Fibroblast of pulmonary artery (primary cell): ENCODE data around the gene ZG16B.

Experiments
- DNase-seq: peaks from one replicate; pipeline ENCODE4 v3.0.0-alpha.2; 2010; ENCODE audit warnings: low read depth
- H3K4me3 ChIP-seq: replicated peaks from 2 replicates; pipeline ENCODE4 v1.5.1; 2011; ENCODE audit warnings: low read depth, mild to moderate bottlenecking, control low read depth, low read length, moderate library complexity
- CTCF ChIP-seq: IDR thresholded peaks from 2 replicates; pipeline ENCODE4 v1.5.1; 2011; ENCODE audit warnings: mild to moderate bottlenecking, control low read depth, low read length, inconsistent platforms; ENCODE audit errors: missing control alignments

Gene ZG16B

GRCh38 chr16:2843526-2843925 is 13.4 kb downstream of the ZG16B start:
- DNase-seq, result no peak
- H3K4me3 ChIP-seq, result no peak overlapping the region
- TF ChIP-seq CTCF, result no peak

DNA sequence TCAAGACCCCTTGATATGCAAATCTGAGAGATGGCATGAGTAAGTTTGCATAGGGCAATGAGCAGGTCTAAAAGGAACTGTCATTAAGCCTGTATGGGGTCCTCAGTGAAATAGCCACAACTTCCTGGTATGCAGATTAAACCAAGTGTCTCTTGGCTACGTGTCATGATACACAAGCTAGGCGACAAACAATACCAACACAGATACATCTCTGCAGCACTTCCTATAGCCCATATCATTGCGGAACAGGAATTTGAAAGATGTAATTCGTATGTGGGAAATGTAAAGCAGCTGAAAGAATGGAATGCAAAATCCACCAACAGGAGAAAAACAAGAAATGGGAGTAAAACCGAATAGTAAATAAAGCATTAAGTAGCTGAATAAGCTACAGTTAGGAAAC is 15.0 kb downstream of the ZG16B start:
- no peak for DNase-seq
- no peak overlapping the region for H3K4me3 ChIP-seq
- TF ChIP-seq CTCF, result no peak

- H3K4me3 ChIP-seq, result no peak overlapping the region
- peak; percentile 51 for DNase-seq
- no peak for TF ChIP-seq CTCF
These were observed 16.6 kb downstream of the ZG16B start for GRCh38 chr16:2846511-2847310.

GRCh38 chr16:2848933-2849725 is 19.0 kb downstream of the ZG16B start:
- DNase-seq, result no peak
- no peak overlapping the region for H3K4me3 ChIP-seq
- TF ChIP-seq CTCF, result no peak

- no peak for TF ChIP-seq CTCF
- no peak for DNase-seq
These were observed 22.1 kb downstream of the ZG16B start for GRCh38 chr16:2852003-2852730.

DNA sequence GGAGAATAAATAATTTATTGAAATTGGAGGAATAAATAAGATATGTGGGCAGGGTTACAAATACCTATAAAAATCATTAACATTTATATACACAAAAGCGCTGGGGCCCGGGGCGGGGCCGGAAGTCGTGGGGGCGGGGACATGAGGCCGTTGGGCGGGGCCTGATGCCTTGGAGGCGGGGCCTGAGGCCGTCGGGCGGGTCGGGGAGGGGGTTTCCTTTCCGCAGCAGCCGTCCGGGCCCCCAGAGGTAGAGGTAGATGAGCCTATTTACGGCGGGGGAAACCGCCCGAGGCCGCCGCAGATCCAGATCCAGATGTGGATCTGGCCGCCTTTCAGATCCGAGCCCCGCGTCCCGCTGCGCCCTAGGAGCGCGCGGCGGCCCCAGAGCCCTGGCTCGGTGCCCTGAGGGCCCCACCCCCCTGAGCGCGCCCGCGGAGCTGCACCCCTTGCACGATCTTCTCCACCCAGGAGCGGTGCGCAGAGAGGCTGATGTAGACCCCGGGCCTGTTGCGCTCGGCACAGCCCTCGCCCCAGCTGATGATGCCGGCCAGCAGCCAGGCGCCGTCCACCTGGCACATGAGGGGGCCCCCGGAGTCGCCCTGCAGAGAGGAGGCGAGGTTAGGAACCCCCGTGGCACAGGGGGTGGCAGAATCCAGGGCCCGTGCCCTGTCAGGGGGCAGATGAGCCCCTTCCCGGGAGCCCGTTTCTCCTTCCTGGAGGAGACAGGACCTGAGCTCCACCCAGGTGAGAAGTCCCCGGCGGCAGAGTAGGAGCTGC is 22.8 kb downstream of the ZG16B start:
- no peak overlapping the region for H3K4me3 ChIP-seq

More at GRCh38 chr16:2852003-2852730, 22.1 kb downstream of the ZG16B start:
- H3K4me3 ChIP-seq, result no peak overlapping the region

More for the DNA sequence above, 22.8 kb downstream of the ZG16B start:
- no peak for DNase-seq
- no peak for TF ChIP-seq CTCF
